Suprapubic skin (tissue), 3 donors: ENCODE data around the gene HDLBP.
A peak's percentile ranks its signal among the peaks of the same experiment; 100 is the strongest.

ENCODE experiments used
- POLR2A ChIP-seq, 2 donors: fragments of 450-650 bp; IDR thresholded peaks; one replicate each; pipeline ENCODE4 v1.6.1; 2017; ENCODE audit warnings: antibody characterized with exemption in 2 of 2, mild to moderate bottlenecking in 2 of 2, moderate library complexity in 2 of 2
- TF ChIP-seq, protein P1 (sequence below), 2 donors: fragments of 200-600 bp in 1 of 2; fragments of 450-650 bp in 1 of 2; sonication (generic) in 1 of 2; IDR thresholded peaks; one replicate each; pipeline ENCODE4 v1.5.1; 2016 to 2019; ENCODE audit warnings: antibody characterized with exemption in 2 of 2, mild to moderate bottlenecking in 1 of 2, moderate library complexity in 1 of 2

DNA sequence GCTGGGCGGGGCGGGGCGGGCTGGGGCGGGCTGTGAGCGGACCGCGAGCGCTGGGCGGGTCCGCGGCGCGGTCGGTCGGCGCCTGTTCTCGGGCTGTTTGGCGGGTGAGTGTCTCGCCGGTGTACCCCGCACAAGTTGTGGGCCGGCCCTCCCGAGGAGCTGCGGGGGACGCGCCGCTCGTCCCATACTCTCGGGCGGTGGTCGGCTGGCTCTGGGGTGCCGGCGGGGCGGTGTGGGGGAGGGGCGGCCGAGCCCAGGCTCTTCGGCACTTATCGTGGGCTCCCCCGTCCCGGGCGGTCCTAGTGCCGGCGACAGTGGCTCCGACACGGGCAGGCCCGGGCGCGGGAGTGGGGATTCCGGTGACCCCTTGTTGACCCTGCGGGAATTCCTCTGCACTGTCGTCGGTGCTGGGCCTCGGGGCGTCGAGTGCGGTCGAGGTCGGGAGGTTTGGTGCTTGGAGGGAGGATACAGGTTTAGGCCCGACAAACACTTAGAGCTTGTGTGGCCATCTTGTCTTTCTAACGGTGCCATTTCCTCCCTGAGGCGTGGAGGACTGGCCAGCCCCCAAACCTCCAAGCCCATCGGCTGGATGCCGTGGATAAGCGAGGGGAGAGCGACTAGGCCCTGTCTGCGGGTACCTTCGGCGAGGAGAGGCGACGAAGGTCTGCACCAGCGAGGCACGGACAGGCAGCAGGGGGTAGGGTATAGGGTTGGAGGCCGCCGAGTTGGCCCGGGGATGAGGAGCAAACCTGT, 583 bp upstream of the HDLBP start, which contains the start of gene SEPTIN2:
- TF ChIP-seq, protein P1, sequence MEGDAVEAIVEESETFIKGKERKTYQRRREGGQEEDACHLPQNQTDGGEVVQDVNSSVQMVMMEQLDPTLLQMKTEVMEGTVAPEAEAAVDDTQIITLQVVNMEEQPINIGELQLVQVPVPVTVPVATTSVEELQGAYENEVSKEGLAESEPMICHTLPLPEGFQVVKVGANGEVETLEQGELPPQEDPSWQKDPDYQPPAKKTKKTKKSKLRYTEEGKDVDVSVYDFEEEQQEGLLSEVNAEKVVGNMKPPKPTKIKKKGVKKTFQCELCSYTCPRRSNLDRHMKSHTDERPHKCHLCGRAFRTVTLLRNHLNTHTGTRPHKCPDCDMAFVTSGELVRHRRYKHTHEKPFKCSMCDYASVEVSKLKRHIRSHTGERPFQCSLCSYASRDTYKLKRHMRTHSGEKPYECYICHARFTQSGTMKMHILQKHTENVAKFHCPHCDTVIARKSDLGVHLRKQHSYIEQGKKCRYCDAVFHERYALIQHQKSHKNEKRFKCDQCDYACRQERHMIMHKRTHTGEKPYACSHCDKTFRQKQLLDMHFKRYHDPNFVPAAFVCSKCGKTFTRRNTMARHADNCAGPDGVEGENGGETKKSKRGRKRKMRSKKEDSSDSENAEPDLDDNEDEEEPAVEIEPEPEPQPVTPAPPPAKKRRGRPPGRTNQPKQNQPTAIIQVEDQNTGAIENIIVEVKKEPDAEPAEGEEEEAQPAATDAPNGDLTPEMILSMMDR (IDR thresholded peaks at IDR 0.05), result no peak
- peak in 1 of 2 donors; percentile 56 for TF ChIP-seq POLR2A (IDR thresholded peaks at IDR 0.05)
